ENCODE data around the gene PRUNE2. TPM values are rescaled to one million over a fixed set of nuclear protein-coding genes. Genes with fewer than 3 reads are reported as not detected.

Gene PRUNE2
- total RNA-seq, 1 donor from 2014 or later = 6.7 TPM

DNA sequence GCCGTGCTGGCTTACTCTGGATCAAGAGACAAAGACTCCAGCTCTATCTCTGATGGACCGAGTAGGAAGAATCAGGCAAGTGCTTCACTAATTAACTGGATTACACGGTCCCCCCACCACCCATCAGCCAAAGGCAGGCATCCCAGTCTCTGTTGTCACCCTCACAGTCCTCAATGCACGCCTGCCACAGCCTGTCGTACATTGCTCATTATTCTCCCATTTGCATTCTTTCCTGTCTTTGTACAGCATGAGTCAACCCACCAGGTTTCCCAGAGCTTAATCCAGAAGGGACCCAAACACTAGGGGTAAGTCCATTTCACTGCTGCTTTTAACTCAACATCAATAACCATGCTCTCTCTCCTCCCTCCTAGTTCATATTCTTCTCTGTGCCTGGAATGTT, 97.3 kb downstream of the PRUNE2 start:
- DNase-seq (ENCODE audit: low spot score) = no peak
- TF ChIP-seq, protein P1, sequence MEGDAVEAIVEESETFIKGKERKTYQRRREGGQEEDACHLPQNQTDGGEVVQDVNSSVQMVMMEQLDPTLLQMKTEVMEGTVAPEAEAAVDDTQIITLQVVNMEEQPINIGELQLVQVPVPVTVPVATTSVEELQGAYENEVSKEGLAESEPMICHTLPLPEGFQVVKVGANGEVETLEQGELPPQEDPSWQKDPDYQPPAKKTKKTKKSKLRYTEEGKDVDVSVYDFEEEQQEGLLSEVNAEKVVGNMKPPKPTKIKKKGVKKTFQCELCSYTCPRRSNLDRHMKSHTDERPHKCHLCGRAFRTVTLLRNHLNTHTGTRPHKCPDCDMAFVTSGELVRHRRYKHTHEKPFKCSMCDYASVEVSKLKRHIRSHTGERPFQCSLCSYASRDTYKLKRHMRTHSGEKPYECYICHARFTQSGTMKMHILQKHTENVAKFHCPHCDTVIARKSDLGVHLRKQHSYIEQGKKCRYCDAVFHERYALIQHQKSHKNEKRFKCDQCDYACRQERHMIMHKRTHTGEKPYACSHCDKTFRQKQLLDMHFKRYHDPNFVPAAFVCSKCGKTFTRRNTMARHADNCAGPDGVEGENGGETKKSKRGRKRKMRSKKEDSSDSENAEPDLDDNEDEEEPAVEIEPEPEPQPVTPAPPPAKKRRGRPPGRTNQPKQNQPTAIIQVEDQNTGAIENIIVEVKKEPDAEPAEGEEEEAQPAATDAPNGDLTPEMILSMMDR (IDR thresholded peaks at IDR 0.05; ENCODE audit: unreplicated experiment) = no peak
- Mint-ChIP-seq H3K27me3 (ENCODE audit: unreplicated experiment) (no peaks in the 10 kb centered on the region), H3K4me3 (ENCODE audit: unreplicated experiment) (no peak overlapping the region), H3K9me3 (ENCODE audit: unreplicated experiment) (no peaks in the 10 kb centered on the region), H3K27ac (ENCODE audit: unreplicated experiment) (no peak overlapping the region), H3K4me1 (ENCODE audit: unreplicated experiment) (peaks cover 13% of the 10 kb centered on the region), H3K36me3 (ENCODE audit: low read depth, unreplicated experiment) (no peaks in the 10 kb centered on the region)

DNA sequence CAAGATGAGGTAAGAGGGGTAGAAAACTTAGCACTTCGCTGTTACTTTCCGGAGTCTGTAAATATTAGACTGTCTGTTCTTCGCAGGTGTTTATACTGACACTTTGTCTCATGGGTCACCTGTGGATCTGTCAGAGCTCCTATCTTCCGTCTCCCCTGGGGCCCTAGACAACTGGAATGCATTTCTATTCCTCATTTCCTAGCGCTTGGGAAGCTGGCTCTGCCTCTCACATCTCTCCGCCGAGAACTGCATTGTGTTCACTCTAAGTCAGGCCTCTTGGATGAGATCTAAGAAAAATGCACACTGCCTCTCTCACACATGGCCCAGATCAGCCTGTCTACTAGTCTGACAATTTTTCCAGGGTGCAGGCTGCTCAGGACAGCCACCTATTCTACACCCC, 102.2 kb downstream of the PRUNE2 start:
- Mint-ChIP-seq H3K4me1 (ENCODE audit: unreplicated experiment) (peaks cover 19% of the 10 kb centered on the region), H3K9me3 (ENCODE audit: unreplicated experiment) (no peaks in the 10 kb centered on the region), H3K27ac (ENCODE audit: unreplicated experiment) (no peak overlapping the region)

DNA sequence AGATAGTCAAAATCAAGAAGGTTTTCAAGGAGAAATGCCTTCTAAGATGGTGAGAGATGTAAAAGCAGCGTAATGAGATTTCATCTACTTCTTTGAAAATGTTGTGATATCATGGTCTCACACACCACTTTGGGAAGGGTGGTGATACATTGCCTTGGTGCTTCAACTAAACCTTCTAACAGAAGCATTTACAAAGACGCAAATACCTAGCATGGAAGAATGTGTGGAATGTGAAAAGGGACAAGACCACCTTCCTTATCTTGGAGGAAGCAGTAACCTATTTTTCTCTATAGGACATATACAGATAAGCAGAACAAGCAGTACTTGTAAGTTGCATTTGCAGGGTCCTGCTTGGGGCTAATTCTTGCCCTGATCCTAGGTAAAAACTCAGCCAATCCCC, 102.8 kb downstream of the PRUNE2 start:
- TF ChIP-seq, protein P1 (IDR thresholded peaks at IDR 0.05; ENCODE audit: unreplicated experiment) = no peak
- Mint-ChIP-seq H3K27ac (ENCODE audit: unreplicated experiment) (no peak overlapping the region), H3K4me1 (ENCODE audit: unreplicated experiment) (peaks cover 19% of the 10 kb centered on the region), H3K9me3 (ENCODE audit: unreplicated experiment) (no peaks in the 10 kb centered on the region), H3K36me3 (ENCODE audit: low read depth, unreplicated experiment) (no peaks in the 10 kb centered on the region), H3K27me3 (ENCODE audit: unreplicated experiment) (no peaks in the 10 kb centered on the region), H3K4me3 (ENCODE audit: unreplicated experiment) (no peak overlapping the region)
- no peak for DNase-seq (ENCODE audit: low spot score)

More for the DNA sequence above, 102.2 kb downstream of the PRUNE2 start:
- TF ChIP-seq, protein P1 (IDR thresholded peaks at IDR 0.05; ENCODE audit: unreplicated experiment) = no peak
- DNase-seq (ENCODE audit: low spot score) = no peak
- Mint-ChIP-seq H3K36me3 (ENCODE audit: low read depth, unreplicated experiment) (no peaks in the 10 kb centered on the region), H3K27me3 (ENCODE audit: unreplicated experiment) (no peaks in the 10 kb centered on the region), H3K4me3 (ENCODE audit: unreplicated experiment) (no peak overlapping the region)

DNA sequence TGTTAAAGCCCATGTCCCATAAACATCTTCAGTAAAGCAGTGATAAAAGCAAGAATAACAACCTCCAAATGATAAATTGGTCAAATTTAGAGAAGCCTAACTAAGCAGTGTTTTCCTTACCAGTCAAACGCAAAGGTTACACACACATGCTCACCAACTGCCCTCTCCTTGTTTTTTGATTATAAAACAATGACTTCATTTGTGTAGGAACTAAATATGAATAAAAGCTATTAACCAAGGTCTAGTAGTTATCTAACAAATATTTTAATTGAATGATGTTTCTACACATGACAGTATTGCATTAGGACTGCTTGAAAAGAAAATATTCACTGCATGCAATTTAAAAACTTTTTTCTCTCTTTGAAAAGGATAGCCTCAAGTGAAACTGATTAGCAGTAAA, 105.0 kb downstream of the PRUNE2 start:
- DNase-seq (ENCODE audit: low spot score) = no peak
- no peak overlapping the region for H3K4me3 Mint-ChIP-seq (ENCODE audit: unreplicated experiment)
- TF ChIP-seq, protein P1 (IDR thresholded peaks at IDR 0.05; ENCODE audit: unreplicated experiment) = no peak
- H3K27me3 Mint-ChIP-seq (ENCODE audit: unreplicated experiment) = peaks cover 2% of the 10 kb centered on the region
- no peak overlapping the region for H3K27ac Mint-ChIP-seq (ENCODE audit: unreplicated experiment)
- H3K4me1 Mint-ChIP-seq (ENCODE audit: unreplicated experiment) = peaks cover 19% of the 10 kb centered on the region
- H3K9me3 Mint-ChIP-seq (ENCODE audit: unreplicated experiment) = no peaks in the 10 kb centered on the region
- no peaks in the 10 kb centered on the region for H3K36me3 Mint-ChIP-seq (ENCODE audit: low read depth, unreplicated experiment)

DNA sequence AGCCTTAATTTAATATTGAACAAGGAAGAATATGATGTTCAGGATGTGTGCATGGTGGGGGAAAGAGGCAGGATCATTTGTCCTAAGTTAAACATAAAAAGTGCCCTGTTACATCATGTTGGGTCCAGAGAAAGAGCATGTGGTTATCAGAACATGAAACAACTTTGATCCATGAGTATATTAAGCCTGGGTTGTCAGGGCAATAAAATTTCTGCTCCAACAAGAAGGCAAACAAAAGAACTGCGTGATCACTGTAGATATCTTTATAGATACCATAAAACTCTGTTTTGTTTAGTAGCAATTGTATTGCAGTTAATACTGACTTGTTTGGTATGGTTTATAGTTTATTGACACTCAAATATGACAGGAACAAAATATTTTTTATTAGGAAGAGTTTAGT, 106.4 kb downstream of the PRUNE2 start:
- Mint-ChIP-seq H3K4me1 (ENCODE audit: unreplicated experiment) (peaks cover 15% of the 10 kb centered on the region), H3K27me3 (ENCODE audit: unreplicated experiment) (peaks cover 2% of the 10 kb centered on the region), H3K4me3 (ENCODE audit: unreplicated experiment) (no peak overlapping the region), H3K36me3 (ENCODE audit: low read depth, unreplicated experiment) (no peaks in the 10 kb centered on the region), H3K27ac (ENCODE audit: unreplicated experiment) (no peak overlapping the region), H3K9me3 (ENCODE audit: unreplicated experiment) (no peaks in the 10 kb centered on the region)
- no peak for DNase-seq (ENCODE audit: low spot score)
- TF ChIP-seq, protein P1 (IDR thresholded peaks at IDR 0.05; ENCODE audit: unreplicated experiment) = no peak
